Measurements from ENCODE around the gene SEPHS1.
"Not testable (repeated sequence)": the region's sequence is repeated elsewhere in the genome, so short reads cannot be mapped to it uniquely, and the experiment has no call there.

SEPHS1 gene, protein sequence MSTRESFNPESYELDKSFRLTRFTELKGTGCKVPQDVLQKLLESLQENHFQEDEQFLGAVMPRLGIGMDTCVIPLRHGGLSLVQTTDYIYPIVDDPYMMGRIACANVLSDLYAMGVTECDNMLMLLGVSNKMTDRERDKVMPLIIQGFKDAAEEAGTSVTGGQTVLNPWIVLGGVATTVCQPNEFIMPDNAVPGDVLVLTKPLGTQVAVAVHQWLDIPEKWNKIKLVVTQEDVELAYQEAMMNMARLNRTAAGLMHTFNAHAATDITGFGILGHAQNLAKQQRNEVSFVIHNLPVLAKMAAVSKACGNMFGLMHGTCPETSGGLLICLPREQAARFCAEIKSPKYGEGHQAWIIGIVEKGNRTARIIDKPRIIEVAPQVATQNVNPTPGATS

GRCh38 chr10:13348216-13349017 lies at the start of gene SEPHS1:
Gene SEPHS1, minus strand, starts transcription at chr10:13348293. Its CDS starts 3,343 bp downstream, at chr10:13344950.
- peak; percentile 81 for DNase-seq (ENCODE audit: low spot score)

DNA sequence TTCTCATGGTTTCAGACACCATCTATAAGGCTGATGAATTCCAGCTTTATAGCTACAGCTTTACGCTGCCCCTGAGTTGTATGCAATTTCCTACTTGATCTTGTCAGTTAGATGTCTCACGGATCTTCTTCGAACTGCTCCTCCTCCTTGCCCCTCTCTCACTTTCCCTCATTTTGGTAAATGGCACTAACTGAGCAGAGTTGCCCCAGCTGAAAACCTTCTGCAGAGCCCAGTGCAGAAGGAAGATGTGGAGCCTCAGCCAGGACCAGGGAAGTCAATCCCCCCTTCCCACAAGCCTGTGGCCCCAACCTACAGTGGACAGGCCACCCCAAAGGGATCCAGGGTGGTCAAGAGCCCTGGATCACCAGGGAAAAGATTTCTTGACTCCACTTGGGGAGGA lies 49.0 kb upstream of the SEPHS1 start:
- DNase-seq (ENCODE audit: low spot score) = no peak

GRCh38 chr10:13396369-13396768 lies 48.3 kb upstream of the SEPHS1 start:
- no peak for DNase-seq (ENCODE audit: low spot score)

DNA sequence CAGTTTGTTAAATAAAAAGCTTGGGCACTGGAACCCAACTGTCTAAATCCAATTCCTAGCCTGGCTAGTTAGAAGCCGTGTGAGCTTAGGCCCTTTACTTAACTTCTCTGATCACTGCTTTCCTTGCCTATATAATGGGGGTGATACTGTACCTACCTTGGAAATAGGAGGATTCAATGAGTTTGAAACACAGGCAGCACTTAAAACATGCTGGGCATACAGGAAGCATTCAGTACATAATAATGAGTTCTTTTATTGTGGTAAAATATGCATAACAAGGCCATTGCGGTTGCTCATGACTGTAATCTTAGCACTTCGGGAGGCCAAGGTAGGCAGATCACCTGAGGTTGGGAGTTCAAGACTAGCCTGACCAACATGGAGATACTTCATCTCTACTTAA lies 47.4 kb upstream of the SEPHS1 start:
- no peak for DNase-seq (ENCODE audit: low spot score)

DNA sequence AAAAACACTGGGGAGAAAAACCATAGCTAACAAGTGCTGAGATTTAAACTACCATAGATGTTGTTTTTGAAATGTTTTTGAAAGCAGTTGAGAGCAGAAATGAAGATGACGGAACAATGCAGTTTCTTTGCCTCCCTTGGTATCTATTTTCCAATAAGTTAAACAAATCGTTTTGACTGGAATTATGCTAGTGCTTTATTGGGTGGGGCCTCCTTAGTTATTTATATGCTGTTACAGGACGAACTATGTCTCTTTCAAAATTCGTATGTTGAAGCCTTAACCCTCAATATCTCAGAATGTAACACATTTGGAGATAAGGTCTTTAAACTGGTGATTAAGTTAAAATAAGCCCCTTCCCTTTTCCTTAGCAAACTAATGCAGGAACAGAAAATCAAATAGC lies 45.5 kb upstream of the SEPHS1 start:
- DNase-seq (ENCODE audit: low spot score) = no peak

- no peak for DNase-seq (ENCODE audit: low spot score)
Measured at GRCh38 chr10:13392701-13393100, 44.6 kb upstream of the SEPHS1 start.

DNA sequence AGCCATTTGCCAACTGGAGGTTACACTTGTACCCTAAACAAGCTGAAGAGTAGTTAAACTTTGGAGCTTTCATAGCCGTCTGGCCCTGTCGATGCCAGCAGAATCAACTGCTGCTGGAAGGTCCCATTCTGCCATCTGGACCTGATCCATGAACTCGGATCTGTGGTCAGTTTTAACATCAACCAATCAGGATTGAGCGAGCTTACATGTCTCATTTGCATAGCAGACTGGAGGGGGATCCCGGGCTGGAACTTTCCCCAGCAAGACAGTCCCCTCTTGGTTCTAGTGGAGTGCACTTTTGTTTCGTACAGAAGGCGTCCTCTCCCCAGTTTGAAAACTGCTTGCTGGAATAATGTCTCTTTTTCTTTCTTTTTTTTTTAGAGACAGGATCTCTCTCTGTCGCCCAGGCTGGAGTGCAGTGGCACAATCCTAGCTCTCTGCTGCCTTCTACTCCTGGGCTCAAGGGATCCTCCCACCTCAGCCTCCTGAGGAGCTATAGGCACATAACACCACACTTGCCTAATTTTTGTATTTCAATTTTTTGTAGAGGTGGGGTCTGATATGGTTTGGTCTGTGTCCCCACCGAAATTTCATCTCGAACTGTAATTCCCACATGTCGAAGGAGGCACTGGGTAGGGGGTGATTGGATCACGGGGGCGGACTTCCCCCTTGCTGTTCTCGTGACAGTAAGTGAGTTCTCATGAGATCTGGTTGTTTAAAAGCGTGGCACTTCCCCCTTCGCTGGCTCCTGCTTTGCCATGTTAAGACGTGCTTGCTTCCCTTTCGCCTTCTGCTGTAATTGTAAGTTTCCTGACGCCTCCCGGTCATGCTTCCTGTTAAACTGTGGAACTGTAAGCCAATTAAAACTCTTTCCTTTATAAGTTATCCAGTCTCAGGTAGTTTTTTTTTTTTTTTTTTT lies 42.8 kb upstream of the SEPHS1 start:
- DNase-seq (ENCODE audit: low spot score) = no peak

DNA sequence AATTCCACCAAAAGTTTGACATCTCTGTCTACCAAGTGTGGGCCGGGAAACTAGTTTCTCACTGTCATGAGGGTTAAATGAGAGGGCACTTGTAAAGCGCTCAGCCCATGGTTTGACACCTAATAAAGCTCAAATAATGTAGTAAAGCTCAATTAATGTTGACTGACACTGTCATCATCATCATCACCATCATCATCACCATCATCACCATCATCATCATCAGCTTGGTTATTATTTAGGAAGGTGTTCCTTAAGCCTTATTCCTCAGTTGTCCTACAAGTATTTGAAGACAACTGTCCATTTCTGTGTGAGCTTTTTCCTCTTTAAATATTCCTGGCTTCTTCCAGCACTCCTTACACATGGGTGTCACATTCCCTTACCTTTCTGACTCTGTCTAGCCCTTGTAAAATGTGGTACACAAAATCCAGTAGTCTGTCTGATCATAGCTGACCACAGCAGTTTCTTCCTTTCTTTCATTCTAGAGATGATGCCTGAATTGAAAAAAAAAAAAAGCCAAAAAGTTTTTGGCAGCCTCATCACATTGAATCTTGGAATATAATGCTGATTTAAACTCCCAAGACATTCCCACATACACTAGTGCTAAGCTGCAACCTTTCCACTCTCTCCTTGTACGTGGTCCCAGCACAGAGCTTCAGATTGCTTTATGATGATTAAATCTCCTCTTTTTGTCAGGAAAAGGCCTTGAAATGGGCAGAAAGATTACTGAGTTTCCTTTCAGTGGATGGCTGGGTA lies 40.6 kb upstream of the SEPHS1 start:
- no peak for DNase-seq (ENCODE audit: low spot score)

- DNase-seq (ENCODE audit: low spot score) = no peak
Measured at GRCh38 chr10:13386021-13386420, 37.9 kb upstream of the SEPHS1 start.

- DNase-seq (ENCODE audit: low spot score) = no peak
Measured at GRCh38 chr10:13383399-13383761, 35.3 kb upstream of the SEPHS1 start.

DNA sequence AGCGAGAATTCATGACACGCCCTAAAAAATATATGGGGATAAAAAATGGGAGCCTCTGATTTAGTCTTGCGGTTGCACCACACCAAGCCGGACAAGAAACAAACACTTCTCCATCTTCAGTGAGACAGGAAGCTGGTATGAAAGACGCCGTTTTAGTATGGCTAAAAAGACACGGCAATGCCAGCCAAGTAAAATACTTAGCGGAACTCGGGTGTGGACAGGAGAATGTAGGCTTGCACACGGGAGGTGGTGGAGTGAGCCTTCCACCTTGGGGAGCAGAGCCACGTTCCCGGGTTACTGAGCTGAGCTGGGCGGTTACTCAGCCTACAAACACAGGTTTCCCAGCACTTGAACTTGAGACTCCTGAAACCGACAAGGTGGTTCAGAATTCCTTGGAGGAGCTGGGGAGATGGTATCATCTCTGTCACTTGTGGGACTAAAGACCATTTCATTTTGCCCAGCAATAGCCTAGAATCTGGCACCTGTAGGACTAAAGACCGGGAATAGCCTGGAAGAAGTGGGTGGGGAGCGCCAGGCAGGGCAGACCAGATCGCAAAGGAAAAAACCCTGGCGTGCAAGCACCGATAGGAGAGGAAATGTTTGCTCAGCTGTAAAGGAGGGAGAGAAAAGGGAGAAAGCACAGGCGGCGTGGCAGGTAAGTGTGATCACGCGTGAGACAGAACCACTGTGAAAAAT lies 34.8 kb upstream of the SEPHS1 start:
- no peak for DNase-seq (ENCODE audit: low spot score)

GRCh38 chr10:13379061-13379460 lies 31.0 kb upstream of the SEPHS1 start:
- DNase-seq (ENCODE audit: low spot score) = not testable (repeated sequence)

DNA sequence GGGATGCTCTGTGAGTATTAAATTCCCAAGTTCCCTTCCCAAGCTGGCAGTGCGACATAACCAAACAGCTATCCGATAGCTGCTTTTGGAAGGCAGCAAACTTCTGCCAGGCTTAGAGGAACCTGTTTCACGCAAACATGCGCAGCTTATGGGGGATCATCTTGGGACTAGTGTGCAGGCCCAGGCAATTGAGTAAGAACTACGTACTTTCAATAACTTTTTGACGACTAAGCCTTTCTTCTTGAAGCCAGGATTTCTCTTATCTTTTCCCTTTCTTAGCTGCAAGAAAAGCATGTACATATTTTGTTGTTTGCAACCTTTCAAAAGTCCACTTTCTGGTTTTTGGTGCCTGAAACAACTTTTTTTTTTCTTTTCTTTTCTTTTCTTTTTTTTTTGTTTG lies 28.7 kb upstream of the SEPHS1 start:
- DNase-seq (ENCODE audit: low spot score) = no peak

GRCh38 chr10:13376297-13376696 lies 28.2 kb upstream of the SEPHS1 start:
- no peak for DNase-seq (ENCODE audit: low spot score)

GRCh38 chr10:13375791-13376190 lies 27.7 kb upstream of the SEPHS1 start:
- DNase-seq (ENCODE audit: low spot score) = no peak

DNA sequence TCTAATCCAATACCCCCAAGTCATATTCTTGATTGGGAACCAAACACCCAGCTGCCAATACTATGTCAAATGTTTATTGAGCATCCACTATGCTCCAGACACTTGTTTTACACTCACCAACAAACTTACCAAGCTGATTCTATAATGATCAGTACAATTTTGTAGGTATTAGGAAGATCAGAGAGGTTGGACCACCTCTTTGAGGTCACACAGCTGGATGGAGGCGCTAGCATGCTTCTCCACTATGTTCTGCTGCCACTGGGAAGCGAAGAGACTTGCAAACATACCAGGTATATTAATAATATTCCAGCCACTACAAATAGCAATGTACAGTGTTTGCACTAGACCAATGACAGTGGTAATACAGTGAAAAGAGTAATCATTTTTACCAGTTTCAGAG lies 25.6 kb upstream of the SEPHS1 start:
- no peak for DNase-seq (ENCODE audit: low spot score)

GRCh38 chr10:13372524-13372923 lies 24.4 kb upstream of the SEPHS1 start:
- no peak for DNase-seq (ENCODE audit: low spot score)

GRCh38 chr10:13371897-13372470 lies 23.9 kb upstream of the SEPHS1 start:
- peak; percentile 81 for DNase-seq (ENCODE audit: low spot score)

DNA sequence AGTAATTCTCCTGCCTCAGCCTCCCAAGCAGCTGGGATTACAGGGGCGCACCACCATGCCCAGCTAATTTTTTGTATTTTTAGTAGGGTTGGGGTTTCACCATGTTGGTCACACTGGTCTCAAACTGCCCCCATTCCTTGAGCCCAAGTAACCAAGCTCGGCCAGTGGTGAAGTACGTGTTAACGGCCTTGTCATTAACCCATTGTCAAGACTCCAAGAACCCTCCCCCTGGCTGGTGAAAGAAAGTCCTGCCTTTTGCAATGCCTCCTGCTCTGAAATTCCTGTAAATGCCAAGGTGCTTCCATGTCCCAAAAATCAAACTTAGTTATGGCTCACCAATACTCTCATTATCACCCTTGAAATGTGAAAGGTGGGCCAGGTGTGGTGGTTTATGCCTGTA lies 18.8 kb upstream of the SEPHS1 start:
- no peak for DNase-seq (ENCODE audit: low spot score)

- DNase-seq (ENCODE audit: low spot score) = no peak
Measured at GRCh38 chr10:13365831-13366230, 17.7 kb upstream of the SEPHS1 start.

DNA sequence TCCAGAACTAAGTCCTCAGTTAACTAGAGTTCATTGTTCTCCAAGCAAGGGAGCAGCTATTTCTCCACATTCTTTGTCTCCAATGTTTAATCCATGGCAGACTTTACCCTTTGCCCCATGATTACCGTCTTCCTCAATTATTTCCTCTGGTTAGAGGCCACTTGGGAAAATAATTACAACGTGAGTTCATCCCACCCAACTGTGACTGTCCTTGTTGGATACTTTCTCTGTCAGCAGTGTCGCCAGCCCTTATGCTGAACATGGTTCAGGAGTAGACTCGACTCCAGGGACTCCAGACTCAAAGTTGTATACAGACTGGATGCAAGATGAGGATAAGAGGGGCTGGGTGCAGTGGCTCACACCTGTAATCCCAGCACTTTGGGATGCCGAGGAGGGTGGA lies 17.1 kb upstream of the SEPHS1 start:
- DNase-seq (ENCODE audit: low spot score) = no peak
